Measurements from ENCODE around the gene SHANK1.

GRCh38 chr19:50667759-50668231, 51.8 kb downstream of the SHANK1 start:
- TF ChIP-seq POLR2A (IDR thresholded peaks at IDR 0.05; ENCODE audit: low read depth, low read length), result no peak
- TF ChIP-seq CTCF (IDR thresholded peaks at IDR 0.05; ENCODE audit: extremely low read depth in 1 of 2, insufficient read depth in 1 of 2, low read depth in 1 of 2, low read length in 2 of 2), result no peak
- no peak for TF ChIP-seq POLR2AphosphoS5 (IDR thresholded peaks at IDR 0.05; ENCODE audit: insufficient read depth, low read depth, low read length)

Measured in endothelial cell of umbilical vein (primary cell).